WTC11 (cell line): ENCODE data around the gene MRAP. TPM values are rescaled to one million over a fixed set of nuclear protein-coding genes. Genes with fewer than 3 reads are reported as not detected.

Source experiments
- ATAC-seq: fragments of 200-7000 bp; cut with Tn5 transposase; 2 replicates; pipeline ENCODE4 v1.10.0; 2021; ENCODE audit warnings: mild to moderate bottlenecking, moderate library complexity
- CTCF ChIA-PET: fragments of 300-600 bp; sonication (Branson Sonifier 250); formaldehyde crosslinking; loops from one replicate; lab custom pipeline; 2021; ENCODE audit warnings: antibody characterized with exemption; lab: Charles Lee
- POLR2A ChIA-PET: fragments of 350-600 bp; sonication (Branson Sonifier 250); formaldehyde crosslinking; loops from one replicate; lab custom pipeline; 2021; ENCODE audit warnings: antibody characterized with exemption; lab: Charles Lee
- DNase-seq: peaks from one replicate; pipeline ENCODE4 v3.0.0; 2021; ENCODE audit warnings: low spot score
- H3K27ac Mint-ChIP-seq: 2 replicates; pipeline ENCODE4 v1.8.0; 2021; ENCODE audit warnings: mixed read lengths
- H3K27me3 Mint-ChIP-seq: 2 replicates; pipeline ENCODE4 v1.8.0; 2021; ENCODE audit warnings: low read depth, mild to moderate bottlenecking, moderate library complexity, mixed read lengths
- H3K36me3 Mint-ChIP-seq: 2 replicates; pipeline ENCODE4 v1.8.0; 2021; ENCODE audit warnings: mixed read lengths
- H3K4me1 Mint-ChIP-seq: 2 replicates; pipeline ENCODE4 v1.8.0; 2022; ENCODE audit warnings: mixed read lengths
- H3K4me3 Mint-ChIP-seq: 2 replicates; pipeline ENCODE4 v1.8.0; 2021; ENCODE audit warnings: mild to moderate bottlenecking, moderate library complexity, mixed read lengths
- H3K9me3 Mint-ChIP-seq: 2 replicates; pipeline ENCODE4 v1.8.0; 2021; ENCODE audit warnings: mixed read lengths
- ARID4B ChIP-seq: sonication (generic); formaldehyde crosslinking; IDR thresholded peaks from 2 replicates; pipeline ENCODE4 v1.8.0; 2023; ENCODE audit warnings: missing genetic modification reagents, mild to moderate bottlenecking, borderline replicate concordance
- ATF1 ChIP-seq: sonication (generic); formaldehyde crosslinking; IDR thresholded peaks from 2 replicates; pipeline ENCODE4 v1.8.1; 2023; ENCODE audit warnings: mild to moderate bottlenecking, moderate library complexity, missing genetic modification reagents
- CDX4 ChIP-seq: fragments of 250-450 bp; sonication (Bioruptor Pico); IDR thresholded peaks from 2 replicates; pipeline ENCODE4 v1.9.0; 2021; ENCODE audit warnings: moderate library complexity, mild to moderate bottlenecking, inconsistent platforms, borderline replicate concordance
- EMX1 ChIP-seq: fragments of 250-450 bp; sonication (Bioruptor Pico); IDR thresholded peaks from 2 replicates; pipeline ENCODE4 v1.8.0; 2021; ENCODE audit warnings: mild to moderate bottlenecking
- ERG ChIP-seq: fragments of 250-450 bp; sonication (Bioruptor Pico); IDR thresholded peaks from 2 replicates; pipeline ENCODE4 v1.8.0; 2021; ENCODE audit warnings: mild to moderate bottlenecking
- IRF2 ChIP-seq: sonication (generic); formaldehyde crosslinking; IDR thresholded peaks from 2 replicates; pipeline ENCODE4 v1.8.0; 2022; ENCODE audit warnings: low read depth, missing genetic modification reagents, borderline replicate concordance
- KAT7 ChIP-seq: sonication (generic); formaldehyde crosslinking; IDR thresholded peaks from 2 replicates; pipeline ENCODE4 v1.8.1; 2023; ENCODE audit warnings: missing genetic modification reagents, mild to moderate bottlenecking, borderline replicate concordance
- MAX ChIP-seq: sonication (generic); formaldehyde crosslinking; IDR thresholded peaks from 2 replicates; pipeline ENCODE4 v1.8.0; 2022; ENCODE audit warnings: mild to moderate bottlenecking, missing genetic modification reagents
- MXD4 ChIP-seq: fragments of 250-450 bp; sonication (Bioruptor Pico); IDR thresholded peaks from 2 replicates; pipeline ENCODE4 v1.8.0; 2021; ENCODE audit warnings: mild to moderate bottlenecking, moderate library complexity, borderline replicate concordance
- NR3C1 ChIP-seq: sonication (generic); formaldehyde crosslinking; conservative IDR thresholded peaks from 2 replicates; pipeline ENCODE4 v1.8.1; 2023; ENCODE audit warnings: low read depth, mild to moderate bottlenecking, missing genetic modification reagents
- OVOL2 ChIP-seq: fragments of 250-450 bp; sonication (Bioruptor Pico); IDR thresholded peaks from 2 replicates; pipeline ENCODE4 v1.9.0; 2021; ENCODE audit warnings: mild to moderate bottlenecking, borderline replicate concordance
- RELA ChIP-seq: sonication (generic); formaldehyde crosslinking; IDR thresholded peaks from 2 replicates; pipeline ENCODE4 v1.8.1; 2022; ENCODE audit warnings: missing genetic modification reagents, mild to moderate bottlenecking, borderline replicate concordance
- SOX15 ChIP-seq: fragments of 250-450 bp; sonication (Bioruptor Pico); IDR thresholded peaks from 2 replicates; pipeline ENCODE4 v1.9.0; 2021; ENCODE audit warnings: mild to moderate bottlenecking
- TCF7 ChIP-seq: sonication (generic); formaldehyde crosslinking; IDR thresholded peaks from 2 replicates; pipeline ENCODE4 v1.8.0; 2022; ENCODE audit warnings: mild to moderate bottlenecking, low read depth, missing genetic modification reagents, moderate library complexity
- TEAD1 ChIP-seq: sonication (generic); formaldehyde crosslinking; IDR thresholded peaks from 2 replicates; pipeline ENCODE4 v1.8.0; 2022; ENCODE audit warnings: mild to moderate bottlenecking, missing genetic modification reagents
- TP53 ChIP-seq: sonication (generic); formaldehyde crosslinking; IDR thresholded peaks from 2 replicates; pipeline ENCODE4 v1.8.1; 2023; ENCODE audit warnings: mild to moderate bottlenecking, missing genetic modification reagents
- ZBTB21 ChIP-seq: sonication (generic); formaldehyde crosslinking; IDR thresholded peaks from 2 replicates; pipeline ENCODE4 v1.8.1; 2023; ENCODE audit warnings: mild to moderate bottlenecking, missing genetic modification reagents, borderline replicate concordance
- ZBTB43 ChIP-seq: sonication (generic); formaldehyde crosslinking; IDR thresholded peaks from 2 replicates; pipeline ENCODE4 v1.8.1; 2023; ENCODE audit warnings: mild to moderate bottlenecking, missing genetic modification reagents
- ZNF219 ChIP-seq: sonication (generic); formaldehyde crosslinking; IDR thresholded peaks from 2 replicates; pipeline ENCODE4 v1.8.0; 2023; ENCODE audit warnings: missing genetic modification reagents, mild to moderate bottlenecking, borderline replicate concordance
- ZNF425 ChIP-seq: fragments of 250-450 bp; sonication (Bioruptor Pico); conservative IDR thresholded peaks from 2 replicates; pipeline ENCODE4 v1.9.0; 2021; ENCODE audit warnings: mild to moderate bottlenecking
- total RNA-seq: library from RNA; stranded (reverse); gene quantifications from 3 replicates; pipeline ENCODE4 v1.2.3, GENCODE V29; 2021

Gene MRAP
- total RNA-seq, 1 experiment from 2014 or later = not detected

- TF ChIP-seq ARID4B (CRISPR knock-in tag) = no peak
- no peak for TF ChIP-seq TEAD1 (CRISPR knock-in tag)
- TF ChIP-seq ZBTB43 (CRISPR knock-in tag) = no peak
- TF ChIP-seq ZNF219 (CRISPR knock-in tag) = no peak
- TF ChIP-seq OVOL2 (CRISPR knock-in tag) = no peak
- TF ChIP-seq MXD4 (CRISPR knock-in tag) = no peak
- TF ChIP-seq SOX15 = no peak
- TF ChIP-seq CDX4 (CRISPR knock-in tag) = no peak
Observed at GRCh38 chr21:32316361-32317215, 17.9 kb downstream of the MRAP start (continued).

GRCh38 chr21:32317726-32318125, 19.1 kb downstream of the MRAP start:
- CTCF ChIA-PET = interaction anchor here (0.6 kb wide), 1 partner anchor 121 kb away, joined by 3 read pairs; no protein-coding TSS in a partner anchor
- H3K27ac Mint-ChIP-seq = no peak overlapping the region
- H3K9me3 Mint-ChIP-seq = no peaks in the 10 kb centered on the region

More at GRCh38 chr21:32317726-32318125, 19.1 kb downstream of the MRAP start:
- POLR2A ChIA-PET = no interaction called here
- Mint-ChIP-seq H3K36me3 (peaks cover 71% of the 10 kb centered on the region), H3K27me3 (no peaks in the 10 kb centered on the region), H3K4me3 (no peak overlapping the region), H3K4me1 (no peaks in the 10 kb centered on the region)
- ATAC-seq (no peak), DNase-seq (no peak)
- TF ChIP-seq ATF1 (CRISPR knock-in tag) (no peak), ZBTB21 (CRISPR knock-in tag) (no peak), TP53 (CRISPR knock-in tag) (no peak), ERG (CRISPR knock-in tag) (no peak), RELA (CRISPR knock-in tag) (no peak), NR3C1 (no peak), EMX1 (CRISPR knock-in tag) (no peak), MAX (no peak), KAT7 (CRISPR knock-in tag) (no peak), ARID4B (CRISPR knock-in tag) (no peak), ZNF425 (CRISPR knock-in tag) (no peak), IRF2 (CRISPR knock-in tag) (no peak), TCF7 (no peak), TEAD1 (CRISPR knock-in tag) (no peak)
